Central memory CD4-positive, alpha-beta T cell (primary cell): ENCODE data around the gene THTPA.

Source experiments
- DNase-seq: peaks from one replicate; pipeline ENCODE4 v3.0.0; 2022

Gene THTPA

DNA sequence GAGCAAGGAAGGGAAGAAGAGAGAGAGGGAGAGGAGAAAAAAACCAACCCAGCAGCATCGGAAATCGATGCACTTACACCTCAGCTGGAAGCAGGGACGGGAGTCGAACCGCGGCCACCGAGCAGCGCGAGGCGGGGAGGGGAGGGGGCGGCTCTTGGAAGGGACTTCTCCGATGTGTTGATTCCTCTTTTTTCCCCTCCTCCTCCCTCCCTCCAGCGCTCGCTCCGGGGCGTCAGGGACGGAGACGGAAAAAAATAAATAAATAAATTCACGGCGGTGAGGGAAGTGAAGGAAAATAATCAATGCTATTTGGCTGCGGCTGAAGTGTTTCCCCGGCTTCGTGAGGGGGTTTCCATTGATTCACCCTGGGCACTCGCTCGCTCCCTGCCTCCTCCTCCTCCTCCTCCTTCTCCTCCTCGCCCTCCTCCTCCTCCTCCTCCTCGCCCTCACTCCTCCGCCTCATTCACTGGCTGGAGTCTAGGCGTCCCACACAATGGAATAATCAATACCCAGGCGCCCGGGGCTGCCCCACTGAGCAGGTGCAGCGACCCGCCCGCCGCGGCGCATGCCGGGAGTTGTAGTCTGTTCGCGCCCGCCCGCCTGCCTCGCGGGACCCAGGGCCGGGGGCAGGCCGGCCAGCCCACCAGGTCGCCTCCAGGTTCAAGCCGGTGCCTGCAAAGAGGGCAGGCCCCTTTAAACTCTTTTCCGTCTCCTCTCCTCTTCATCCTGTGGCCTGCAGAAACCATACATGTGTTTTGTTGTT lies 4.6 kb upstream of the THTPA start, which contains the start of gene ZFHX2:
Gene ZFHX2 (minus strand): TSS at position 500 of the 763 bp plus-strand sequence. CDS start 16,440 bp downstream, outside the sequence.
- DNase-seq = peak; percentile 49

DNA sequence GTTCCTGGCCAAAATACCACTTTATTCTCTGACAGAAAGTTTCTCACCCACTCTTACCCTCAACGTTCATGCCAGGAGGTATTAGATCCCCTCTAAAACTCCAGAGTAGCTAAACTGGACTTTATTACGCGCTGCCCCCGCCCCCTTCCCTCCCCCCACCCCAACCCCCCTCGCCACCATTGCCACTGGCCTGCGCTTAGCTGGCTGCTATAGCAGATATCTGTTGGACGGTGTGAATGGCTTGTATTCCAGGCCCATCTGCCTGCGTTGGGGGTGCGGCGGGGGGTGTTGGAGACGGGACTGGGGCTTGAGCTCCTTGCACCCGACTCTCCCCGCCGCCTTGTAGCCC lies 564 bp upstream of the THTPA start:
- no peak for DNase-seq

DNA sequence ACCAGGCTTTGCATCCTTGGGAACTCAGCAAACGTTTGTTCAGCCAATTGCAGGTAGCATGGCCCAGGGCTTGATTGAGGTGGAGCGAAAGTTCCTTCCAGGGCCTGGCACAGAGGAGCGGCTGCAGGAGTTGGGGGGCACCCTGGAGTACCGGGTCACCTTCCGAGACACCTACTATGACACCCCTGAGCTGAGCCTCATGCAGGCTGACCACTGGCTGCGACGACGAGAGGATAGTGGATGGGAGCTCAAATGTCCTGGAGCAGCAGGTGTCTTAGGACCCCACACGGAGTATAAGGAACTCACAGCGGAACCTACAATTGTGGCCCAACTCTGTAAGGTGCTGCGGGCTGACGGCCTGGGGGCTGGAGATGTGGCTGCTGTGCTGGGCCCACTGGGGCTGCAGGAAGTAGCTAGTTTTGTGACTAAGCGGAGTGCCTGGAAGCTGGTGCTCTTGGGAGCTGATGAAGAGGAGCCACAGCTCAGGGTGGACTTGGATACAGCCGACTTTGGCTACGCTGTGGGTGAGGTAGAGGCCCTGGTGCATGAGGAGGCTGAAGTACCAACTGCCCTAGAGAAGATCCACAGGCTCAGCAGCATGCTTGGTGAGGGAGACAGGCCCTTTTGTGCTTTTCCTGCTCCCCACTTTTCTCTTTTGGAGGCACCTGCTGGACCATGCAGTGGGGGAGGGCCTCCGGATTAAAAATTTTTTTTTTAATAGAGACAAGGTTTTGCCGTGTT lies 799 bp downstream of the THTPA start:
- DNase-seq = no peak

DNA sequence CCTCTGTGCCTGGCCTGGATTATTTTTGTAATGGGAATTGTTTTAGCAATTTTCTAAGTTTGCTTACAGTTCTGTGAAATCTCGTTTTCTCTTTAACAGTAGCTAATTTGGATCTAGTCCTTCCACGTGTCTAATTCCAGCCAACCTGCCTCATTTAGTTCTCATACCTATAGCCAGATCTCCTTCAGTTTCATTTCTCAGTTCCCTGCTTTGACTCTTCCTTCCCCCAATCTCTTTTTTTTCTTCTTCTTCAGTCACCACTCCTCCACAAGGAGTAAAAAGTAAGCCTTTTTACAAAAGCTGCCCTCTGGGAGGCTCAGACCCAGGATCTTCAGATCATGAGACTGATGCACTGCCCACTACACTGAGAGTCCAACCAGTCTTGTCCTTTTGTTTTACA lies 1.4 kb downstream of the THTPA start:
- no peak for DNase-seq

DNA sequence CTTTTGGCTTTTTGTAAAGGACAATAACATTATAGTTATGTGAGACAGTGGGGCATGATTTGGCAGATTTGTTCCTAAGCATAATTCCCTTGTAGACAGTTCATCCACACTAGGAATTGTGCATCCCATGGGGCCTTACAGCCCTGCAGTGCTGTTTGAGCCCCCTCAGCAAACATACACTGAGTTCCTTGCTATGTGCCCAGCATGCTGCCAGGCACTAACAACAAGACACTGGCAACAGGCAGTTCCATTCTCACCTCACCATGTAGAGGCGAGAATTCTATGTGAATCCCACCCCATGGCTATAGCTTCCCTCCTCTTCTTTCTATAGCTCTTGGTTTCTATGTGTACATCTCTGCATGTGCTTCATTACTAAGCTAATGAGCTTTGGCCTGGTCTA lies 1.9 kb downstream of the THTPA start:
- no peak for DNase-seq

DNA sequence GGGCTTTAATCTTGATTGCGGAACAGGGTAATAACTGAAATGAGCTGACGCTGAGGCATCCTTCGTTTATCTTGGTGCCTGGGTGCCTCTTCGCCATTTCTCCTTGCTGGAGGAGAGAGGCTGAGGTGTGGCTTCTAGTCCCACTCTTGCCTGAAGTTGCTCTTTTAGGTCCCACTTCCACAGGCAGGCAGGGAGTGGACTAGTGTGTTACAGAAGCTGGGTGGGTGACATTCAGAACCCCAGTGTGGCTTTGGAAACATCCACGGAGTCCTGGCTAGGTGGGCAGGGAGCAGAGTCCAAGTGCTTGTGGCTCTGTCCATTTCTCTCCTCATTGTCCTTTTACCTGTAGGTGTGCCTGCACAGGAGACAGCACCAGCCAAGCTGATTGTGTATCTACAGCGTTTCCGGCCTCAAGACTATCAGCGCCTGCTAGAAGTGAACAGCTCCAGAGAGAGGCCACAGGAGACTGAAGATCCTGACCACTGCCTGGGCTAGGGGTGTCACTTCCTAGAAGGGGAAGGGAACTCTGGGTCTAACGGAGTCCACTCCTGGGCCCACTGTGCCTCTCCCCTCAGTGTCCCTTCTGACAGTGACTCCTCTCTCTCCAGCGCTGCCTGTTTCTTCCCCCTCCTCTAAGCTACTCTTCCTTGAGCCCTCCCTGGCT lies 2.4 kb downstream of the THTPA start:
- no peak for DNase-seq

DNA sequence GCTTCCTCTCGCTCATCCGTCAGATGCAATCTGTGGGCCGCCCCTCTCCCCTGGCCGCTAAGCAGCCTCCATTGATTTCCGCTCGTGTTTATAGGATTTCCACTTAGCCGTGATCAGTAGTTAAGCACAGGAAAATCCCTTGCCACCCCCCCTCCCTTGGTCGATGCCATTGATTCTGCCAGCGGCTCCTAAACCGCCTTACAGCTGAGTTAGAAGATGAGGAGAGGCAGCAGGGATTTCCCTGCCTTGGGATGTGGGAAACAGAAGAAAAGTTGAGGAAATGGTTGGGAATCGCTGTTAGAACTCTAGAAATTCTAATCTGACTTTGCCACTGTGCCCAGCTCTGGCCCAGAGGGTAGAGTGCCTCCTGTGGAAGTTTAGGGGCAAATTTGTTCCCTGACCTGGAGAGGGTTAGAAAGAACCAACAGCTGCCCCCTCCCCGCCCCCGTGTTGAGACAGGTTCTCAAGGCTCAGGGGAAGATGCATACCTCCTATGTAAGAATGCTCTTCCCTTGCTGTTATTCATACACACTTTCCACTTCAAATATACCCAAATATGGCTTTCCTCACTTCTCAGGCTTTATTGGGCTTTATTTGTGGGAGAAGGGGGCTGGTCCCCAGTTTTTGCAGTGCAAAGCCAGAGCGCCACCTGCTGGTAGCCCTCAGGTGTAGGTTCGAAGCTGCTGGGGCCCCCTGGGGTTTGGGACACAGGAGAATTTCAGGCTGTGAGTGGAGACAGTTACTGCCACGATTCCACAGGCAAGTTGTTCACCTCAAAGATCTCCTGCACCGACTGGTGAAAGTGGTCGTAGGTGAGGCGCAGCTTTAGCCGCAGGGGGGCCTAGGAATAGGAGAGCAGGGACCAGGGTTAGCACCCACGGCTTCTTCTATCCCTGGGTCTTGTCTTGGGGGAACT lies 3.2 kb downstream of the THTPA start:
- peak; percentile 54 for DNase-seq

DNA sequence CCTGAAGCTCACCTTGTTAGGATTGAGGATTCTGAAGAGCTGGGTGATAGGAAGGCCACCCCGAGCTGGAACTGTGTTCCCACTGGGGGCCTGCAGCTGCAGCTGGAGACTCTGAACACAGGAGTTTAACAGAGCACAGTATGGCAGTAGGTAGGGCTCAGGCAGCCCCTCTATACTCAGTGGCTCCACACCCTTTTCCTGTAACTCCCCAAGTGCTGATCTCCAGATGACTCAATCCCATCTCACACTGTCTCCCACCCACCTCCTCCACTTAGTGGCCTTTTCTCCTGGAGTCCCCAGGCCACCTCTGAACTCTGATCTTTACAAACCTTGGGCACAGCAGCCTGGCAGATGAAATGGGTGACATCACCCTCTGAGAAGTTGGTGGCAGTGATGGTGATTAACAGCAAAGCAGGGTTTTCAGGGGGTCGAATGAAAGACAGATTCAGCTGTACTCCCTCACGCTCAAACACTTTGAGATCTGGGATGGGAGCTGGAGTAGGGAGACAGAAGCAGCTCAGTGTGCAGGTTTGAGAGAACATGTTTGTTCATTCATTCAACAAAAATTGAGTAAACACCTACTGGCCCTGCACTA lies 4.0 kb downstream of the THTPA start:
- DNase-seq = no peak

DNA sequence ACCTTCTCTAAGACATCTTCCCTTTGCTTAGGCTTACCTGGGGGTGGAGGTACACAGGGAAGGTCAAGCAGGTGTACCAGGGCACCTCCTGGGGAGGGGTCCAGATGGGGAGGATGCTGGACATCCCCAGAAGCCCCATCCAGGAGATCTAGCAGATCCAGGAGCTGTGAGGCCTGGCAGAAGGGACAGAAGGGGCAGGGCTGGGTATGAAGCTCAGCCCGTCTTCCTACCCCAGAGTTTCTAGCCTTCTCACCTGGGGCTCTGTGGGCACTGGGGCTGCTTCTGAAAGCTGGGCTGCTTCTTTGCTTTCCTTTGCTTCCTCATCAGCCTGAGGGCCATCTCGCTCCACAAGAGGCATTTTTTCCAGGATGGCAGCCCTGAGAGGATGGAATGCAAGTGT lies 5.2 kb downstream of the THTPA start:
- DNase-seq = no peak

DNA sequence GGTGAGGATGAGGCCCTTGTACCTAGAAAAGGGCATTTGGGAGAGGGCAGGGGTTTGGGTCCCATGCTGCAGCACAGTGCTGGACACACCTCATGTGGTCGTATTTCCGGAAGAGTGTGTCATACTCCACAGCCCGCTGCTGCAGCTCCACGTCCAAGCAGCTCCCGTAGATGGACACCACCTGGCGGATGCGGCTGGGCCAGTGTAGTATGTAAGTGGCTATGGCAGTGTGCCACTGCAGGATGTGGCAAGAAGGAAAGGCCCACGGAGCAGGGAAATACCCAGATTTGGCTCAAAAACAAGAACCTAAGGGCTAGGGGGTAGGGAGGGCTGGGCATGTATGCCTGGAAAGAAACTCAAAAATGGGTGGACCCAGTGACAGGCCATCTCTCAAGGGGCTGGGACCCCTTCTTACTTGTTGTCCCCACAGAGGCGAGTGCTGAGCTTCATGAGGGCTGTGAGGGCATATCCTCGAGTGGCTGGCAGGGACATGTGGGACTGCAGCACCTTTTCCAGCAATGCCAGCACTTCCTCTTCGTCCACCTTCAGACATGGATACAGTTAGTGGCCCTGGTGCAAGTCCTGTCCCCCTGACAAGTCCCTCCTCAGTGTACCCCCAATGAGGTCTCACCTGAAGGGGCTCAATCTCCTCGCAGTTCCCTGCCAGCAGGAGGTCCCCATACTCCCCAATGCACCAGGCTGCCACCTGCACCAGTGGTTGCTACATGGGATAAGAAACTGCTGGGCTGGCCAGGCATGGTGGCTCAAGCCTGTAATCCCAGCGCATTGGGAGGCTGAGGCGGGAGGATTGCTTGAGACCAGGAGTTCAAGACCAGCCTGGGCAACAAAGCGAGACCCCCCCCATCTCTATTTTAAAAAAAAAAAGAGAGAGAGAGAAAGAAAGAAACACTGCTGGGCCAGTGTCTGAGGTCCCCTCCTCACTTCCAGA lies 6.1 kb downstream of the THTPA start:
- DNase-seq = no peak

DNA sequence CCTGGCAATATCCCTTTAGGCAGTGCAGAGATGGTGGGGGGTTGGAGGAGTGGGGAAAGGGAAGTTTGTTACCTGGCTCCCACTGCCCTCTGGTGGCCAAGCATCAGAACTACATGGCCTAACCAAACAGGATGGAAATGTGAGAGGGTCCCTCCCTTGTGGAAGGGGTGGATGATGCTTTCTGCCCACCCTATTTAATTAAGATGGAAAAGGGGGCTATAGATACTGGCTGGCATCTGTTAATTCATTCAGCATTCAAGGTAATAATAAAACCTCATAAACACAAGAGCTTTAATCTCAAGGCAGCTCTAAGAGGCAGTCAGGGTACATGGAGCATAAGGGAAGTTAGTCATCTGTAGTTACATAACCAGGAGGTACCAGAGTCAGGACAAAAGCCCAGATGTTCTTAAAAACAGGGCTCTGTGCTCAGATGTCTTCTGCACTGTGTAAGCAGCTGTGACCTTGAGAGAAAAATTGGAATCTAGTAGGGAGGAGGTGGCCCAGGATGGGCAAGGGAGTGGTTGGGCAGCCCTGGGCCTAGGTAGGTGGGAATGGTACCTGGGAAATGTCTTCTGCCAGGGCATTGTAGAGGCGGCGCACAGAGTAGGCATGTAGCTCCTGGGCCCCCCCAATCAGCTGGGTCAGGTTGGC lies 6.9 kb downstream of the THTPA start:
- DNase-seq = peak; percentile 52

DNA sequence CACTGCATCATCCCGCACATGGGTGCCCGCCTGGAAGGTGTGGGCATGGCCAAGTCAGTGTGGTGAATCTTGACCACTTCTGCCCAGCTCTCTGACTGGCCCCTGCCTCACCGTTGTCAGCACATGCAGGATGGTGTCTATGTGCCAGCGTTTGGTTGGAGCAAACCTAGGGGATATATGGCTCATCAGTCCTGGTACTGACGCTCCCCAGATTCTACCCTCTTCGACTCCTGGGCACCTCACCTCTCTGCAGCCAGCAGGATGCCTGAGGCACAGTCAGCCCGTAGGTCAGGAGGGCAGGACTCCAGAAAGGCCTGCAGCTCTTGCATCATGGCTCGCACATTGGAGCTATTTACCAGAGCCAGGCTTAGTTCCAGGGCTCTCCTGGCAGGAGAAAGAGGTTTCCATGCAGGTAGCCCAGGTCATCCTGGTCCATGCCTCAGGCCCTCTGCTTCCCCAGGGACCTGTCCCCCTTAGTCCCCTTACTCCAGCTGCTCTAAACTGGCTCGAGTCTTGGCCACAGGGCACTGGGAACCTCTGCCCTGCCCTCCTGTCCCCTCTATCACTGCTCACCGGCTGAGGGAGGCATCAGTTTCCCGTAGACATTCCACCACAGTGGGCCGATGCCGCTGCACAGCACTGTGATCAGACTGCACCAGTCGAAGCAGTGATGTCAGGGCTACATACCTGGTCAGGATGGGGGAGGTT lies 7.6 kb downstream of the THTPA start:
- DNase-seq = no peak

DNA sequence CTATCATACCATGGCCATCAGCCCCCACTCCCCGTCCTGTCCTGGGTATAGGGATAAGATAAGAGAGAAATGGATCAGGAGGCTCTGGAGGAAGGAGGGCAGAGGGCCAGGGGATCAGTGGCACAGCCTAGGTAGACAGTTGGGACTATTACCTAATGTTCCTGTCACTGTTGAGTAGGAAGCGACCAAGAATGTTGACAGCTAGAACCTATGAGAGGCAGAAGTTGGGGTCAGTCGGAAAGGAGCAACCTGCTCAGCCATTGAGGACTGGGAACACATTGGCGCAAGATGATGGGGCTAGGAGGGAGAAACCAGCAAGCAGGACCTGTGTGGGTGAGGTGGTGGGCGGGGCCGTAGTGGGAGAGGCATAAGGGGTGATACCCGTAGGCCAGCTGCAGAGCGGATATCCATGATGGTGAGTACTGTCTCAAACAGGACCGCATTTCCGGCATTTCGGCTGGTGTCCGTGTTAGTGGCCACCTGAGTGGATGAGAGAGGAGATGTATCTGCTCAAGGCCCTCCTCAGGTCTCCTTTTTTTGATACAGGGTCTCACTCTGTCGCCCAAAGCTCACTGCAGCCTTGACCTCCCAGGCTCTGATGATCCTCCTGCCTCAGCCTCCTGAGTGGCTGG lies 8.2 kb downstream of the THTPA start:
- no peak for DNase-seq

DNA sequence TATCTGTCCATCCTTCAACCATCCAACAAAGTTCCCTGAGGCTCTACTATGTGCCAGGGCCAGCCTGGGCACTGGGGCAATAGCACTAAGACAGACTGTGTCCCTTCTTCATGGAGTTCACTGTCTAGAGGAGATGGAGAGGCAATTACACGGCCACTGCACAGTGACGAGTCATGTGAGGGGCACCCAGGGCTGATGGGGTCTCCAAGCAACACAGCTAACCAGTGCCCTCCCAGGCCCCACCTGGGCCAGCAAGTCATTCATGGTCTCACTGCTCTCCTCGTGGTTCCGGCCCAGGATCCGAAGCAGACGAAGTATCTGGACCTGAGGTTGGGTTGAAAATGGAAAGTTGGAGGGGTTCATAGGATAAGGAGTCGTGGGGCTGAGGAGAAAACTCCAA lies 8.8 kb downstream of the THTPA start:
- no peak for DNase-seq

DNA sequence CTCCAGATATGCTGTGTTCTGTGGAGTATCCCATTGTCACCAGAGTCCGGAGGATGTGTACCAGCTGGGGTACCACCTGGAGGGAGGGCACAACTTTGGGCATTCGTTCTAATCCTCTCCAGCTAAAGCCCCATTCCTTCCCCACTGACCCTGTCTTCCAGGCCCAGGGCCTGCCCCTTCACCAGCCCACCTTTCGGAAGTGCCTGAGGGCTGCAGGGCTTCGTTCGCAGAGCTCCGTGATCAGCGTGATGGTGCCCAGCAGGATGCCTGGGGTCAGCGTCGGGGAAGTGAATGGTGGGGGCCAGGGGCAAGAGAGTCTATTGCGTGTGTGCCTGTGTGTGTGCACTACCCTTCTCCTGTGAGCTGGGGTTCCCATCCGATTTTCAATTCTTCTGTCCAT lies 9.6 kb downstream of the THTPA start:
- no peak for DNase-seq

DNA sequence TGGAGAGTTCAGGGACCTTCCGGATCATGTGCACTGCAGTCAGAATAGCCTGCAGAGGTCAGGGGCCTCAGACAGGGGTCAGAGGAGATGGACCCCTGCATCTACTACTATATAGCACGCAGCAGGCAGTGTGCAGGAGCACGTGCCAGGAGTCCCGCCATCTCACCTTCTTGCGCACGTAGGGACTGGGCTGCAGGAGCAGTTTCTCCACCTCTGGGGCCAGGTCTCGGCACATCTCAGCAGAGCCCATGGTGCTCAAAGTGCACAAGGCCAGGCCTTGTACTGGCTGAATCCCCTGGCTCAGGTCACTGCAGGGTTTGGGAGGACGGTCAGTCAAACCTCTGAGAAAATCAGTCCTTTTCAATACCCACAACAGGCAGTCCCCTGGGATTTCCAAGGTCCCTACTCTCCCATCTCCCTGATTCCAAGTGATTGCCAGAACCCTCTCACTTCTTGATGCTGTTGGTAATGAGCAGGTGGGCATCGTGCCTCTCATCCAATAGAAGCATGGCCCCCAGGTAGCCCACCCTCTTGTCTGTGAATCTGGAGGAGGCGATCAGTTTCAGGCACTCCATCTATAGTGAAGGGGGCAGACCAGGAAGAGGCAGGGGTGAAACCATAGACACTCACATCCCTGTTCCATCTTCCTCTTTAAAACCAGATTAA lies 10.2 kb downstream of the THTPA start:
- DNase-seq = no peak

DNA sequence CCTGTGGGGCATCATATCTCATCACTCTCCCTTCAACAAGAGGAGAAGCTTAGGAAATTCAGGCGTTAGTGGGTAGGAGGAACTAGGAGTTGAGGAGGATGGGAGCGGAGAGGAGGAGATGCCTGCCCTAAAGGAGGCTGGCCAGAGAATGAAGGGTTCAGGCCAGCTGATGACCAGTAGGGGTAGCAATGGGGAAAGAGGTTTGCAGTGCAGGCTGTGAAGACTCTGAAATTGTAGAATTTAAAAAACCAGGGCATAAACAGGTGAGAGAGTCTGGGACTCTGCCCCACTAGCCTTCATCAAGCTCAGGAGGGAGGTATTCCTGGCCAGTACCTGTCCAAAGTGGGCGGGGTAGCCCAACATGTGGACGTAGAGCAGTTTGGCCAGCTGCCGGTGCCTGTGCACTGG lies 10.7 kb downstream of the THTPA start:
- DNase-seq = no peak

DNA sequence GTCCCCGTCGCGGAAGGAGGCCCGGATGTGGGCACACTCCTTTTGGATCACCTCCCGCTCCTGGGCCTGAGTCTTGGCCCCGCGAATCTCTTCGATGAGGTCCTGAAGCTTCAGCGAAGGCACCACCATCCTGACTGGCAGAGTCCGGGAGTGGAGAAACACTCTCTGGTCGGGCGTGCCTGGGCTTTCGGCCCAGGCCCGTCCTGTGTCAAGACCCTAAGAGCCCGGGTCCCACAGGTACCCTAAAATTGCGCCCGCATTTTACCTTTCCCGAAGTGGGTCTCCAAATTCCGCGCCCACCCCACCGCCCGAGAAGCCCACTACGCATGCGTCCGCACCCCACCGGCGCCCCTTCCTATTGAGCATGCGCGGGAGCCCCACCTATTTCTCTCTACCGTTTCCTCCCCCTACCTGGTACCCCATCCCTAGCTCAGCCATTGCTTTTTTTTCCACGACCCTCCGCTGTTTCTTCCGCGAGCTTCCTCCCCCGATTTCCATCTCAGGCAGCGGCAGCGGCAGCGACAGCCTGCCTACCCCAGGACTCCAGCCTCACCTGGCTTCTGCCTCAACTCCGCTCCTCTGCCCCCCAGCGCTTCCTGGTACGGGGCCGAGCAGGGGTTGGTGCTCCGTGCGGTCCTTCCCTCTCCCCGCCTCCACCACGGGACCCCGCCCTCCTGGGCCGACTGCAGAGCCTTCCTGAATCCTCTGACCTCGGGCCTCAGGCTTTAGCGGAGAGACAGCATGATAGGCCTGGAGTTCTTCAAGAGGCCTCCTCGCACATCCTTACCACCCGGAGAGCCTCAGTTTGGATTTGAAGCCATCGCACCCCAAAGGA lies 11.3 kb downstream of the THTPA start, which contains the start of gene AP1G2:
Gene AP1G2 (minus strand): TSS at position 606 of the 835 bp plus-strand sequence. CDS start 477 bp downstream, at position 129.
- DNase-seq = peak; percentile 83
